HepG2 (cell line): ENCODE data around the gene TSSK6.

ENCODE experiments used
- CHD4 ChIP-seq: fragments of 200-600 bp; sonication (generic); IDR thresholded peaks from 2 replicates; pipeline ENCODE4 v1.7.0; 2017; ENCODE audit warnings: mild to moderate bottlenecking, low read length, borderline replicate concordance
- CTCF ChIP-seq: sonication (generic); formaldehyde crosslinking; IDR thresholded peaks from 2 replicates; pipeline ENCODE4 v1.5.0; 2020; ENCODE audit warnings: mild to moderate bottlenecking, missing genetic modification reagents, moderate library complexity
- FIP1L1 ChIP-seq: fragments of 200-400 bp; formaldehyde crosslinking; IDR thresholded peaks from 2 replicates; pipeline ENCODE4 v1.6.1; 2018; ENCODE audit warnings: low read depth, mild to moderate bottlenecking, low read length, moderate library complexity, borderline replicate concordance; ENCODE audit not compliant: insufficient read depth
- MXI1 ChIP-seq: IDR thresholded peaks from 3 replicates; pipeline ENCODE4 v1.6.1; 2012; ENCODE audit warnings: low read depth, low read length, inconsistent platforms, borderline replicate concordance
- REL ChIP-seq: sonication (generic); formaldehyde crosslinking; conservative IDR thresholded peaks from 2 replicates; pipeline ENCODE4 v1.8.0; 2022; ENCODE audit warnings: mild to moderate bottlenecking, missing genetic modification reagents, moderate library complexity
- RFX1 ChIP-seq: fragments of 450-650 bp; IDR thresholded peaks from 2 replicates; pipeline ENCODE4 v1.6.1; 2017
- SAFB2 ChIP-seq: sonication (generic); formaldehyde crosslinking; IDR thresholded peaks from 2 replicates; pipeline ENCODE4 v1.5.1; 2020; ENCODE audit warnings: missing genetic modification reagents, low read depth, mild to moderate bottlenecking, borderline replicate concordance
- SATB2 ChIP-seq: sonication (generic); formaldehyde crosslinking; IDR thresholded peaks from 2 replicates; pipeline ENCODE4 v1.5.0; 2020; ENCODE audit warnings: missing genetic modification reagents
- ZBTB4 ChIP-seq: sonication (generic); formaldehyde crosslinking; IDR thresholded peaks from 2 replicates; pipeline ENCODE4 v1.4.0; 2020; ENCODE audit warnings: missing genetic modification reagents, mild to moderate bottlenecking, borderline replicate concordance
- ZNF333 ChIP-seq: sonication (generic); formaldehyde crosslinking; IDR thresholded peaks from 2 replicates; pipeline ENCODE4 v1.4.0; 2020; ENCODE audit warnings: mild to moderate bottlenecking, missing genetic modification reagents, borderline replicate concordance
- ZSCAN29 ChIP-seq: sonication (generic); formaldehyde crosslinking; conservative IDR thresholded peaks from 2 replicates; pipeline ENCODE4 v1.4.0; 2020; ENCODE audit warnings: mild to moderate bottlenecking, missing genetic modification reagents
- TF ChIP-seq, protein P1 (sequence below): sonication (generic); formaldehyde crosslinking; IDR thresholded peaks from 2 replicates; pipeline ENCODE4 v1.5.1; 2020; ENCODE audit warnings: missing genetic modification reagents, mild to moderate bottlenecking, borderline replicate concordance

- TF ChIP-seq CHD4 (no peak), ZSCAN29 (no peak), CTCF (CRISPR knock-in tag) (no peak), MXI1 (no peak), FIP1L1 (no peak), SAFB2 (CRISPR knock-in tag) (no peak), ZNF333 (CRISPR knock-in tag) (no peak), RFX1 (no peak), ZBTB4 (CRISPR knock-in tag) (no peak), REL (CRISPR knock-in tag) (no peak), SATB2 (CRISPR knock-in tag) (no peak)
- TF ChIP-seq, protein P1, sequence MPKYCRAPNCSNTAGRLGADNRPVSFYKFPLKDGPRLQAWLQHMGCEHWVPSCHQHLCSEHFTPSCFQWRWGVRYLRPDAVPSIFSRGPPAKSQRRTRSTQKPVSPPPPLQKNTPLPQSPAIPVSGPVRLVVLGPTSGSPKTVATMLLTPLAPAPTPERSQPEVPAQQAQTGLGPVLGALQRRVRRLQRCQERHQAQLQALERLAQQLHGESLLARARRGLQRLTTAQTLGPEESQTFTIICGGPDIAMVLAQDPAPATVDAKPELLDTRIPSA (CRISPR knock-in tag): no peak
Measured at GRCh38 chr19:19488875-19489690, 26.3 kb downstream of the TSSK6 start.
